Neural cell (in vitro differentiated cells): Measurements from ENCODE around the gene PRRT4. TPM values are rescaled to one million over a fixed set of nuclear protein-coding genes. Genes with fewer than 3 reads are reported as not detected.

Experiments
- H2AFZ ChIP-seq: fragments of 200-600, 300-800 bp; sonication (generic), shearing (Covaris generic); 2 replicates; pipeline ENCODE4 v1.6.0; 2014; ENCODE audit warnings: low read depth, mild to moderate bottlenecking, antibody characterized with exemption, low read length, moderate library complexity
- H3F3A ChIP-seq: fragments of 200-600 bp; shearing (Covaris generic); 2 replicates; pipeline ENCODE4 v1.6.1; 2016; ENCODE audit warnings: mild to moderate bottlenecking, moderate library complexity, mixed read lengths, antibody characterized with exemption, low read length; ENCODE audit not compliant: insufficient read depth, poor library complexity, severe bottlenecking
- H3K27ac ChIP-seq: fragments of 200-600, 300-800 bp; sonication (generic), shearing (Covaris generic); 2 replicates; pipeline ENCODE4 v1.5.1; 2014; ENCODE audit warnings: mild to moderate bottlenecking, low read length, moderate library complexity
- H3K27me3 ChIP-seq: fragments of 300-800, 200-600 bp; sonication (generic), shearing (Covaris generic); 2 replicates; pipeline ENCODE4 v1.6.0; 2014; ENCODE audit warnings: mild to moderate bottlenecking, low read depth, low read length, moderate library complexity; ENCODE audit not compliant: insufficient read depth
- H3K36me3 ChIP-seq: fragments of 300-800, 200-600 bp; sonication (generic), shearing (Covaris generic); 2 replicates; pipeline ENCODE4 v1.5.1; 2014; ENCODE audit warnings: mild to moderate bottlenecking, antibody characterized with exemption, low read length, moderate library complexity; ENCODE audit not compliant: insufficient read depth
- H3K4me2 ChIP-seq: fragments of 300-800, 200-600 bp; sonication (generic), shearing (Covaris generic); 2 replicates; pipeline ENCODE4 v1.6.0; 2014; ENCODE audit warnings: mild to moderate bottlenecking, low read length
- H3K4me3 ChIP-seq: fragments of 300-800, 200-600 bp; sonication (generic), shearing (Covaris generic); 2 replicates; pipeline ENCODE4 v1.5.1; 2014; ENCODE audit warnings: mild to moderate bottlenecking, low read length, moderate library complexity
- H3K79me2 ChIP-seq: fragments of 200-600 bp; shearing (Covaris generic); replicated peaks from 2 replicates; pipeline ENCODE4 v1.6.0; 2014; ENCODE audit warnings: mild to moderate bottlenecking, low read length, moderate library complexity; ENCODE audit not compliant: insufficient read depth
- H3K9ac ChIP-seq: fragments of 300-800, 200-600 bp; sonication (generic), shearing (Covaris generic); 2 replicates; pipeline ENCODE4 v1.6.1; 2016; ENCODE audit warnings: mild to moderate bottlenecking, low read length, mixed read lengths
- H3K9me2 ChIP-seq: fragments of 200-600 bp; shearing (Covaris generic); 2 replicates; pipeline ENCODE4 v1.6.1; 2016; ENCODE audit warnings: mild to moderate bottlenecking, low read length, mixed read lengths; ENCODE audit not compliant: insufficient read depth
- H3K9me3 ChIP-seq: fragments of 200-600, 300-800 bp; sonication (generic), shearing (Covaris generic); 2 replicates; pipeline ENCODE4 v1.6.1; 2016; ENCODE audit warnings: mild to moderate bottlenecking, mixed run types, low read length, moderate library complexity, mixed read lengths
- H4K20me1 ChIP-seq: fragments of 200-600 bp; shearing (Covaris generic); 2 replicates; pipeline ENCODE4 v1.6.1; 2016; ENCODE audit warnings: mild to moderate bottlenecking, mixed run types; ENCODE audit not compliant: insufficient read depth
- CTCF ChIP-seq: fragments of 450-650 bp; IDR thresholded peaks from 2 replicates; pipeline ENCODE4 v1.5.1; 2014; ENCODE audit warnings: antibody characterized with exemption, mild to moderate bottlenecking, moderate library complexity; ENCODE audit not compliant: poor library complexity, severe bottlenecking
- EP300 ChIP-seq: fragments of 450-650 bp; conservative IDR thresholded peaks from 2 replicates; pipeline ENCODE4 v1.6.1; 2014; ENCODE audit warnings: antibody characterized with exemption, mild to moderate bottlenecking, moderate library complexity; ENCODE audit not compliant: poor library complexity, severe bottlenecking
- EZH2 ChIP-seq: fragments of 200-600, 300-800 bp; shearing (Covaris generic), sonication (generic); IDR thresholded peaks from 2 replicates; pipeline ENCODE4 v1.6.1; 2014; ENCODE audit warnings: antibody characterized with exemption, low read length, borderline replicate concordance, mild to moderate bottlenecking; ENCODE audit not compliant: insufficient read depth, poor library complexity, severe bottlenecking
- MXI1 ChIP-seq: fragments of 450-650 bp; conservative IDR thresholded peaks from 2 replicates; pipeline ENCODE4 v1.6.1; 2014; ENCODE audit warnings: antibody characterized with exemption, mild to moderate bottlenecking; ENCODE audit not compliant: poor library complexity, severe bottlenecking
- POLR2AphosphoS5 ChIP-seq: IDR thresholded peaks from 2 replicates; pipeline ENCODE4 v1.6.1; 2012
- RAD21 ChIP-seq: fragments of 450-650 bp; conservative IDR thresholded peaks from 2 replicates; pipeline ENCODE4 v1.6.1; 2014; ENCODE audit warnings: antibody characterized with exemption, mild to moderate bottlenecking, moderate library complexity
- REST ChIP-seq: IDR thresholded peaks from 2 replicates; pipeline ENCODE4 v1.6.1; 2012; ENCODE audit warnings: borderline replicate concordance
- SMC3 ChIP-seq: fragments of 450-650 bp; conservative IDR thresholded peaks from 2 replicates; pipeline ENCODE4 v1.6.1; 2014; ENCODE audit warnings: antibody characterized with exemption, mild to moderate bottlenecking, moderate library complexity; ENCODE audit not compliant: poor library complexity
- TAF1 ChIP-seq: IDR thresholded peaks from 2 replicates; pipeline ENCODE4 v1.6.1; 2012; ENCODE audit warnings: low read depth
- polyA plus RNA-seq: library from polyadenylated mRNA; depleted of rRNA; stranded (reverse); fragments of >200 nt; gene quantifications from 2 replicates; pipeline ENCODE4 v1.2.3, GENCODE V29; 2014

Gene PRRT4
- polyA plus RNA-seq, 1 donor from 2014 or later = 32.5 TPM

GRCh38 chr7:128370491-128370890 is 9.0 kb upstream of the PRRT4 start:
- H3K9me2 ChIP-seq = no peaks in the 10 kb centered on the region
- no peak overlapping the region for H3K9ac ChIP-seq
- H3F3A ChIP-seq = no peaks in the 10 kb centered on the region
- no peaks in the 10 kb centered on the region for H3K79me2 ChIP-seq
- H3K36me3 ChIP-seq = no peaks in the 10 kb centered on the region
- H3K27me3 ChIP-seq = peaks cover 8% of the 10 kb centered on the region
- no peak for TF ChIP-seq MXI1
- no peak for TF ChIP-seq POLR2AphosphoS5
- no peak for TF ChIP-seq CTCF
- no peak for TF ChIP-seq TAF1
- no peak for TF ChIP-seq REST
- no peaks in the 10 kb centered on the region for H3K9me3 ChIP-seq
- H4K20me1 ChIP-seq = no peaks in the 10 kb centered on the region
- H2AFZ ChIP-seq = no peak overlapping the region
- H3K4me2 ChIP-seq = no peak overlapping the region
- H3K27ac ChIP-seq = no peak overlapping the region
- no peak overlapping the region for H3K4me3 ChIP-seq

GRCh38 chr7:128366986-128367385 is 5.5 kb upstream of the PRRT4 start:
- Histone ChIP-seq H3K9me3 (no peaks in the 10 kb centered on the region), H3K27me3 (peaks cover 40% of the 10 kb centered on the region), H3K4me2 (no peak overlapping the region), H3K79me2 (no peaks in the 10 kb centered on the region), H2AFZ (no peak overlapping the region), H3K4me3 (no peak overlapping the region), H3K27ac (no peak overlapping the region), H3K9ac (no peak overlapping the region), H3K36me3 (no peaks in the 10 kb centered on the region), H4K20me1 (no peaks in the 10 kb centered on the region), H3K9me2 (no peaks in the 10 kb centered on the region), H3F3A (no peaks in the 10 kb centered on the region)
- TF ChIP-seq SMC3 (no peak), RAD21 (no peak), EZH2 (no peak), EP300 (no peak), REST (no peak), MXI1 (no peak)
